GM19025 (cell line): ENCODE measurements around the gene ANKRD33.

Source experiments
- ATAC-seq: cut with Tn5 transposase; IDR thresholded peaks from one replicate; pipeline ENCODE4 v1.9.1; 2021; ENCODE audit warnings: mild to moderate bottlenecking, low read depth, moderate library complexity; ENCODE audit not compliant: unreplicated experiment

Gene ANKRD33

DNA sequence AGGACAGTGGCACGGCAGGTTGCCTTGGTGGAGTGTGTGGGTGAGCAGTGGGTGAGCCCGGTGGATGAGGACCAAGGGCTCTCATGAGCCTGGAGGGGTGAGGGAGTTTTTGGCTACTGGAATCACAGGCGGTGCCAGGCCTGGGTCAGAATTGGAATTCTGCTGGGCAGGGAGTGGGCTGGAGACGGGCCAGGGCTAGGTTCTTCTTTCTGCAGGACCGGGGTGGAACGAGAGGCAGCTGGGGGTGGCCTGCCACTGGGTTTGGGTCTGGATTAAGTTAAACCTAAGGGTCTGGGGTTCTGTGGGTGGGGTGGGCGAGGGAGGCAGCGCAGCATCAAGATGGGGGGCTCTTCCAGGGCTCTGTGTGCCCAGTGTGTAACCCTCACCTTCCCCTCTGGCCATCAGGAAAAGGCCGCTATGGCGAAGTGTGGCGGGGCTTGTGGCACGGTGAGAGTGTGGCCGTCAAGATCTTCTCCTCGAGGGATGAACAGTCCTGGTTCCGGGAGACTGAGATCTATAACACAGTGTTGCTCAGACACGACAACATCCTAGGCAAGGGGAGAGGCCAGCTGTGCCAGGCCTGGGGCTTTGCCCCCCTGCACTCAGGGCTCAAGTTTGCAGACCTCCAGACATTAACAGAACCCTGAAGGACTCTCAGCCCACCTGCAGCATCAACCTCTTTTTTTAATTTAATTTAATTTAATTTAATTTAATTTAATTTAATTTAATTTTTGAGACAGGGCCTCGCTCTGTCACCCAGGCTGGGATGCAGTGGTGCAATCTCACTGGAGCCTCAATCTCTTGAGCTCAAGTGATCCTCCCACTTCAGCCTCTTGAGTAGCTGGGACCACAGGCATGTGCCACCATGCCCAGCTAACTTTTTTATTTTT lies 26.4 kb downstream of the ANKRD33 start:
- no peak for ATAC-seq

DNA sequence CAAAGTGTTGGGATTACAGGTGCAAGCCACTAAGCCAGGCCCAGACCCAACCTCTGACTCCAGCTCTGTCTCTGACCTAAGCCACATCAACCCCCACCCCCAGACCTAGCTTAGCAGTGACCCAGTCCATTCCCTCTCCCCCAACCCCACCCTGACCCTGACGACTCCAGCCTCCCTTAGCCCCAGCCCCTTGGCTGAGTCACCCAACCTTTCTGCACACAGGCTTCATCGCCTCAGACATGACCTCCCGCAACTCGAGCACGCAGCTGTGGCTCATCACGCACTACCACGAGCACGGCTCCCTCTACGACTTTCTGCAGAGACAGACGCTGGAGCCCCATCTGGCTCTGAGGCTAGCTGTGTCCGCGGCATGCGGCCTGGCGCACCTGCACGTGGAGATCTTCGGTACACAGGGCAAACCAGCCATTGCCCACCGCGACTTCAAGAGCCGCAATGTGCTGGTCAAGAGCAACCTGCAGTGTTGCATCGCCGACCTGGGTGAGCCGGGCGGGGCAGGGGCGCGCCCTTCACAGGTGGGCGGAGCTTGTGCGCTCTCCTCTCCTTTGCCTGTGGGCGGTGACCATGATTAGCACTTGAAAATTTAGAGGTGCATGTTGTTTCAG lies 27.2 kb downstream of the ANKRD33 start:
- ATAC-seq, result no peak

DNA sequence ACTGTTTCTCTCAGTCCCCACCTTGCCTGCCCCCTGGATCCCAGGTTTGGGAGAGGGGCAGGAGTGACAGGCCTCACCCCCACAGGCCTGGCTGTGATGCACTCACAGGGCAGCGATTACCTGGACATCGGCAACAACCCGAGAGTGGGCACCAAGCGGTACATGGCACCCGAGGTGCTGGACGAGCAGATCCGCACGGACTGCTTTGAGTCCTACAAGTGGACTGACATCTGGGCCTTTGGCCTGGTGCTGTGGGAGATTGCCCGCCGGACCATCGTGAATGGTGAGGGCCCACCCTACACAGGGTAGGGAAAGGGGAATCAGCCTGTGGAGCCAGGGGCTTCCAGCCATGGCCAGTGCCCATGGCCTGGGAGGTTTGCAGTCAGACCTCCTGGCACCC lies 28.0 kb downstream of the ANKRD33 start:
- no peak for ATAC-seq

DNA sequence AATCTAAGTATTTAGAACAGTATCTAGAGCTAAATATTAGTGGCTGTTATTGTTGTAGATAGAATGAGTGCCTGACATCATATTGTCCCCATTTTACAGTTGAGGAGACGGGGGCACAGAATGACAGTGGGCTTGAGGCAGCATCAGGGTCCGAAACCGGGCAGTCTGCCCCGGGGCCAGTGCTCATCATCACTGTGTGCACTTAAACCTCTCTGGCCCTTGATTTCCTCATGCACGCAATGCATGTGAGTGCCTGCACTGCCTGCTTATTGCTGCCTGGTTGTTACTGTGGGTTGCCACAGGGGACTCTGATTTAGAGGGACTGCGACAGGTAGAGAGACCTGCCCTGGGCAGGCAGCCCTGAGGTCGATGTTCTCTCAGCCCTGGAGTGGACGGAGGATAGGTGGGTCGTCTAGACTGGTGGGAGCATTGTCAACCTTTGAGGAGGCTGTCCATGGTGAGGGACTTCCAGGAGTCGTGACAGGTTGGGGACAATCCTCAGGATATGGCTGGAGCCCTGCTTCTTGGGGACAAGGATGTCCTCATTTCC lies 29.2 kb downstream of the ANKRD33 start:
- no peak for ATAC-seq

DNA sequence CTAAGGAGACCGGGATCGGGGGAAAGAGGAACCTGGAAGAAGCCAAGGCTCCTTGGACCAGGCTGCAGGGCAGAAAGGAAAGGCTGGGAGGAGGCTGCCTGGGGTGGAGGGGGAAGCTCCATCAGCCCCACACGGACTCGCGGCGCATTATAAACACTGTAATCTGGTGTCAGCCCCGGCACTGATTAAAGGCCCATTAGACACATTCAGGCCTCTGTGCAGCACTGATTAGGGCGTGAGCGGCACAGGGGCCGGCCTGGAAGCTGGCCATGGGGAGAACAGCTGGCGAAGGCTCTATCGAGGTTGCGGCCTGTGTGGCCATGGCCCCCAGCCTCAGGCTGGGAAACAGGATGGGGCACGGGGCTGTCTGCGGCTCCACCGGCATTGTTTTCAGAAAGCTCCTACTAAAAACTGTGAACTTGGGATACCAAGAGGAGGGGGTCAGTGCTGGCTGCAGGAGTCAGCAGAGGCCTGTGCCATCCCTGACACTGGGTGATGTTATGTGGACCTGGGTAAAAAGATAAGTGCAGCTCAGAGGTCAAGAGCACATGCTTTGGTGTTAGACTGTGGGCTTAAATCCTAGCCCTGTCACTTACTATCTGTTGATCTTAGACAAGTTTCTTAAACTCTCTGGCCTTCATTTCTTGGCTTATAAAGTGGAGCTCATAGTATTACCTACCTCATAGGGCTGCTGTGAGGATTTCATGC lies 30.0 kb downstream of the ANKRD33 start:
- no peak for ATAC-seq

DNA sequence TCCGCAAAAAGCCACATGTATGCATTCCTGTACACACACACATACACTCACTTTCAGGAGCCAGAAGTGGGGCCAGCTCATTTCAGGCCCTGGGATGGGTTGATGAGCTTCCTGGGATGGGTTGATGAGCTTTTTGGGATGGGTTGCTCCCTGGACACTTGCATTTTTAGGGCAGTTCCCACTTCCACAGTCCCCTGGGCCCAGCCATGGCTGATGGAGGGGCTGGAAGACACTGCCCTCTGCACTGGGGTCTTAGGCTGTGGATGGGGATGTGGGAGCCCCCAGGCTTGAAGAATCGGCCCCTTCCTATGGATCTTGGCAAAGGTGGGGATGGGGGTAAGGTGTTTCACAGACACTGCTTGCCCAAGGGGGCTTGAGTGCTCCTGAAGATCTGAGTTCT lies 32.1 kb downstream of the ANKRD33 start:
- no peak for ATAC-seq

DNA sequence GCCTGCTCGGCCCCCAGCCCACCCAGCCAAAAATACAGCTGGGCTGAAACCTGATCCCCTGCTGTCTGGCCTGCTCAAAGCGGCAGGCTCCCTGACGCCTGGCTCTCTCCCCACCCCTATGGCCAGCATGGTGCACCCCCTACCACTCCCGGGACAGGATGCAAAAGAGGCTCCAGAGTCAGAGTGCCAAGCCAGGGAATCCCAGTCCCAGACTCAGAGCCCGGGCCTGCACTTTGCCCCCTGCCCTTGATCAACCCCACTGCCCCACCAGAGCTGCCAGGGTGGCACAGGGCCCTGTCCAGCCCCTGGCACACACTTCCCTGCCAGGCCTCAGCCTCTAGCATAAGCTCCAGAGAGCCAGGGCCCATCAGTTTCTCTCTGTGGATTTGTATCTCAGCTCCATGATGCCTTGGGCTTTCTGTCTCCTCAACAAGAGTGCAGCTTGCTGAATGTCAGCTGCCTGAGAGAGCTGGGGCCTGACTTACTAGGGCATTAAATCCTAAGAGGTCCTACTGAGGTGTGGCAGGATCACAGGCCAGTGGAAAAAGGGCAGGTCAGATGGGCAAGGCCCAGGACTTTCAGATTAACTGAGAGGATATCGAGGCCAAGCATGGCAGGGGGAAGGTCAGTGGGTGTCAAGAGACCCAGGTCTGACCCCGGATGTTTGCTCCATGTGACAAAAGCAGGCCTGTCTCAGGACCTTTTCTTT lies 33.3 kb downstream of the ANKRD33 start:
- no peak for ATAC-seq

DNA sequence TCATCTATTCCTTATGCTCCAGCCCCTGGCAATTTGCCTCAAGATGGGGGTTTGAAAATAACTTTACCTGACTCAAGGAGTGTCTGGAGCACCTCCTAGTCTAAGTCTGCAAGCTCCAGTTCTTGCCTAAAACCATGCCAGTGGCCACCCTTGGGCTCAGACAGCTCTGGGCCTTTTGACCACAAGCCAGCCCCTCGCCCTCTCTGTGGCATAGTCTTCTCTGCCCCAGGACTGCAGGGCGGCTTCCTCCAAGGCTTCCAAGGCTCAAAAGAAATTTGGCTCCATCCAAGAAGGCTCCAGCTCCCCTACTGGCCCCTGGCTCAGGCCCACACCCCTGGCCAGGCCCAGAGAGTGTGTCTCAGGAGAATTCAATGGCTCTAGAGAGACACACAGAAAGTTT lies 34.2 kb downstream of the ANKRD33 start:
- ATAC-seq, result no peak

DNA sequence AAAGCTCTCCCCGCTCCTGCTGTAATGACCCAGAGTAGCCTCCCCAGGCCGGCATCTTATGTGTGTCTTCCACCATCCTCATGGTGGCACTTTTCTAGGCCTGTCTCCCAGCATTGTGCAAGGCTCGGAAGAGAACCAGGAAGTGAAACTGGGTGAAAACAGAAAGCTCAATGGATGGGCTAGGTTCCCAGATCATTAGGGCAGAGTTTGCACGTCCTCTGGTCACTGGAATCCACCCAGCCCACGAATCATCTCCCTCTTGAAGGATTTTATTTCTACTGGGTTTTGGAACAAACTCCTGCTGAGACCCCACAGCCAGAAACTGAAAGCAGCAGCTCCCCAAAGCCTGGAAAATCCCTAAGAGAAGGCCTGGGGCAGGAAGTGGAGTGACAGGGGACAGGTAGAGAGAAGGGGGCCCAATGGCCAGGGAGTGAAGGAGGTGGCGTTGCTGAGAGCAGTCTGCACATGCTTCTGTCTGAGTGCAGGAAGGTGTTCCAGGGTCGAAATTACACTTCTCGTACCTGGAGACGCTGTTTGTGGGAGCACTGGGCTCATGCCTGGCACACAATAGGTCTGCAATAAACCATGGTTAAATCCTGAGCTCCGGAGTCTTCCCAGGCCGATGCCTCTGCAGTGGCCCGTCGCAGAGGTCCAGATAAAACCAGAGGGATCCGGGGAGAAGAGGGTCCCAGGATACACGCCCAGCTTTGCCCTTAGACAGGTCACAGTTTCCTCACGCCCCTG lies 35.0 kb downstream of the ANKRD33 start:
- no peak for ATAC-seq

DNA sequence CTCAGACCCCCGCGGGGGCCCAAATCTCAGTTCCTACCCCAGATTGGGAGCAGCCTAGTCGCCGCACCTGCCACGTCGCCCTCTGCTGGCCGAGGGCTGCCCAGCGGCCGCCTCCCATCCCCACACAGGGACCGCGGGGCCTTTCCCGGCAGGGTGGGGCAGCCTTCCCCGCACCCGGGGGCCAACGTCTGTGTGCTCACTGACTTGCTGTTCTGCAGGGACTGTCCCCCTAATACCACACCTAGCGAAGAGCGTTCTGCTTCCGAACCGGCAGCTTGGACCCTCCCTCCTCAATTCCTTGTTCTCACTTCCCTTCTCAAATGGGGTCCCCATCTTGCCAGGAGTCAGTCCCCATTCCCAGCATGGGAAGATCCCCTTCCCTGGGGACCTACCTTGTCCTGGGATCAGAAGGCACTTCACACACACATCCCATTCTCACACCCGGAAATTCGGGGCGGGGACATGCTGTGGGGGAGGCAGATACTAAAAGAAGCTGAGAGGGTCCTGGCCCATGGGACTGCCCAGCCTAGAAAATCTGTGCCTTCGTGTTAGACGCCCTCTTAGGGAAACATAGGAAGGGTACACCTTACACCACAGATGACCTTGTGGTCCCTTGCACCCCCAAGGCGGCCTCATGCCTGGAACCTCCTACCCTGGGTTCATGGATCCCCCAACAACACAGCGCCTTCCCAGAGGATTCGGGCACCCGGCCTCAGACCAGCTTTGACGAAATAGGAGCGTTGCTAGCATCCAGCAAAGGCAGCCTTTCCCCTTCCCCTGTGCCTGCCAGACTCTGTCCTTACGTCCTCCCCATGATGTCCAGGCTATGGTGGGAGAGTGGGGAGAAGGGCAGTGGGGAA lies 35.8 kb downstream of the ANKRD33 start:
- ATAC-seq, result no peak

DNA sequence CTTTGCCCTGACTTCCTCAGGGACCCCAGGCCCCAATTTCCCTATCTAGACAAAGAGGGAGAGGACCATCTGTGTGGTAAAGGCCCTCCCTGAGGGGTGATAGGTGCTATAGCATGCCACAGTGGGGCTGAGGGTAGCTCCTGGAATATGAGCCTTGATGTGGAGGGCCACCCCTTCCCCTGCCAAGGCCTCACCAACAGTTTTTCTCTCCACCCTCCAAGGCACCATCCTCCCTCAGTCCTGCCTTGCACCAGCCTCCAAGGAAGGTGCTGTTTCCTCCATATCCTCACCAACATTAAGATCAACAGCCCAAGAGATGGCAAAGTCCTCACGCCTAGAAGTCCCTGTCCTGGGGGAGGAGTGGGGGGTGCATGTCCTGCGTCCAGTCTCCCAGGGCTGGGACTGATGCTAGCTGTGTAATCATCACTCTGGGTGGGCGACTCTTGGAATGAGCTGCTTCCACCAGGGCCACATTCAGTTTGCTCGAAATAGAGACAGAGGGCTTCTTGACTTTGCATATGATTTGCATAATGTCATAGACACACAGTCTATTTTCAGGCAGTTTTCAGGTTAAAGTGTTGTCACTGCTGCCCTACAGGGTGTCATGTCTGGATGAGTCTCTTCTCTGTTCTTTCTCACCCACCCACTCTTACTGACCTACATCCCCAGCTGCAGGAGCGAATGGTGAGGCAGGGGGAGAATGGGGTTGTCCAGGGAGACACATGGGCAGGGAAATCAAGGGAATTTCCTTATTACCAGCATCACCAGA lies 36.8 kb downstream of the ANKRD33 start:
- ATAC-seq, result no peak

DNA sequence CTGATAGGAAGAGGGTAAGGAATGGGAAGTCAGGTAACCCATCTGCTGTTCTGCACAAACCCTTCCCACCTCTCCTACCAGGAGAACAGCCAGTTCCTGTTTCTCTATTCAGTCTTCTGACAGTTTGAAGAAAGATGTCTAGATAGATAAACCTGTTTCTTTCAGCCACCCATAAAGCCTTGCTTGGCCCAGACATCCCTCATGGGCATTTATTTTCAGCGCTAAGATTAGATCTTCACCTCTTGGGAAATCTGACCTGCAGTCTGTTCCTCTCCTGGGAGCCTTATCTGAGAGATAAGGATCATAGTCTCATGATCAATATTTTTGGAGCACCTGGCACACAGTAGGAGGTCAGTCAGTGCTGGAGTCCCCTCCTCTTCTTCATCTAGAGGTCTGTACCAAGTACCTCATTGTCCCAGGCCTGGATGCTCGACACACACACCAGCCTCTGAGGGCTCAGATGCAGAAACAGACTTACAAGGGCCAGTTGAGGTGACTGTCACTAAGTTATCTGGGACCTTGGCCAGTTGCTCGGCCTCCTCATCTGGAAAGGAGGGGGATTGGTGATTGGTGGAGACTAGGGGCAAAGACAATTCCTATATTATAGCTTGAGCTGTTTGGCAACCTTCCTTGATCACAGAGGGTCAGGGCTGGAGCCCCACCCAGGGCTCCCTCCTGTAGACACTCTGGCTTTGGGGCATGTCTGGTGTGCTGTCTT lies 37.6 kb downstream of the ANKRD33 start:
- no peak for ATAC-seq

DNA sequence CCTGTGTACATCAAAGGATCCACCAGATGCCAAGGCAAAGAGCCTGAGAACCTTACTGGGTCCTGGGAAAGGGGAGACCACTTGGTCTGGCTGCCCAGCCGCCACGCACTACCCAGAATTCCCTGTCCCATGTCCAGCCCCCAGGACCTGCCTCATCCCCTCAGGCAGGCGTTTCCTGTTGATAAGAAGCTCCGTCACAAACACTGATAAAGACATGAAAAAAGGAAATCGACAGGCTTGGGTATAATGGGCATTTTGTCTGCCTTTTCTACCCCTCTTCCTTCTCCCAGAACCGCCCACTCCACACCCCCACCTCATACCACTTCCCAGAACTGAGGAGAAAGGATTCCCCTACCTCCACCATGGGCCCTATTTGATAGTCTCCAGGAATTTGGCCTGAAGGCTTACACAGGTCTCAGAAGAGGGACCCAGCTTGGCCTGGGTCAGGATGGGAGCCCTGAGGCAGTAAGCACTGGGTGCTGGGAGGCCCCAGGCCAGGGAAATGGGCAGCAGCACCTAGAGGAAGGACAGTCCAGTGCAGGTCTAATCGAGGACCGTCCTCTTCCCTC lies 38.2 kb downstream of the ANKRD33 start:
- no peak for ATAC-seq

DNA sequence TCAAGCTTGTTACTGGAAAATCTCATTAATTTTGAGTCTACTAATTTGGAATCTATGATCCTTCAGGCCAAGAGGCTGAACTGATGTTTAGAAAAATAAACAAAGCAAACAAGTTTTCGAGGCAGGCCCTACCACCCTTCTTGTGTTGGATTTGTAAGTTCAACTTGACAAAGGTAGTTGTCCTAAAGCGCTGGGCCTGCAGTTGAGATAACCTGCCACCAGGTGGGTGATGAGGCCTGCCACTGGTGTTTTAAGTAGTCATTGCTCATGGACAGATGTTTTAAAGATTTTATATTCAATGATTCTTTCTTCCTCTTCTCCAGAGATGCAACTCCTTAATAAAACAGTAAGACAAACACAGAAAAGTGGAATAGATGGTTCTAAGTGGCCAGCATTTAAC lies 38.8 kb downstream of the ANKRD33 start:
- no peak for ATAC-seq

DNA sequence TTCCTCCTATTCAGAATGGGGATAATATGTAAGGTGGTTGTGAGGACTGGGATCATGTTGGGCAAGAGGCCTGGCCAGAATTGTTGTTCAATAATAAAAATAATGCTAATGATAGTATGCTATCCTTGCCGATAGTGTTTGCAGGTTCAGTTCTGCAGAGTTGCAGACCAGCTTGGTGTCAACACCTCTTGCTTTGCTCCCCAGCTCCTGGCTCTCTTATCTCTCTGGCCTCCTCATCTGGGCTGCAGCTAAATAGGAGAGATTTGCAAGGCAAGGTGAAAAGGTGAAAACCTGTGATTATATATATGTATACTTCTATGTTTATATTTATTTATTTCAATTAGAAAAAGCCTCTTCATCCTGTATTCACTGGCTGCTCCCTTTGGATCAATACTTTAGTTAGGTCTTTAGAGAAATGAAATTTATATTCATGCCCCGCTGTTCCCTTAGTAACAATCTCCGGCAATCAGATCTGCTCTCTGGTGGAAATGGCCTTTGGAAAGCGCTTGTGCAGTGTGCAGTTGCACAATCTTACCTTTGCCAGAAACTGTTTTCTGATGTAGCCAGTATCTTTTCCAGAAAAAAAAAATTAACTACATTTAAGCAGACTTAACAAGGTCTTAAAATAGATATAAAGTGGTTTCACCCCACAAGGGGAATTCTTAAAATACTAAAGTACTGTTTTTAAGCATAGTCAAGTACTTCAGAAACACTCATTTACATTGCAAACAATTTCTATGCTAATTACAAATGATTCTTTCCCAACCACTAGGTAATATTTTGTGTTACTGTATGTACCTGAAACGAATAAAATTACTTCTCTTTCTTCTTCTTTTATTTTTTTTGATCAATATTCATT lies 44.5 kb downstream of the ANKRD33 start:
- no peak for ATAC-seq

DNA sequence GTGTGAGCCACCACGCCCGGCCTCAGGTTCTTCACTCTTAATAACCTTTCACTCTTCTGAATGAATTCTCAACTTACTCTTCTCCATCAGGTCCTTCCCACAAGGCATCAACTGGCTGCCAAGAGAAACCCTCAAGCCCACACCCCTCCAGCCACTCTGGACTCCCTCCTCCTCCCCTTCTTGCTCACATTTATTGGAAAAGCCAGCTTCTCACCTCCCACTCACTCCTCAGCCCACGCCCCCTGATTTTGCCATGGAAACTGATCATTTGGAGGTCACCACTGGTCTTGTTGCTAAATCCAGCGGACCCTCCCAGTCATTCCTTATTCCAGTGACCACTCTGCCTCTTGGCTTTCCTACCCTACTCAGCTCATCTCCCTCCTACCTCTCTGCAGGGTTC lies 46.2 kb downstream of the ANKRD33 start:
- no peak for ATAC-seq
